ENCODE measurements around the gene FMN1.

The FMN1 gene

DNA sequence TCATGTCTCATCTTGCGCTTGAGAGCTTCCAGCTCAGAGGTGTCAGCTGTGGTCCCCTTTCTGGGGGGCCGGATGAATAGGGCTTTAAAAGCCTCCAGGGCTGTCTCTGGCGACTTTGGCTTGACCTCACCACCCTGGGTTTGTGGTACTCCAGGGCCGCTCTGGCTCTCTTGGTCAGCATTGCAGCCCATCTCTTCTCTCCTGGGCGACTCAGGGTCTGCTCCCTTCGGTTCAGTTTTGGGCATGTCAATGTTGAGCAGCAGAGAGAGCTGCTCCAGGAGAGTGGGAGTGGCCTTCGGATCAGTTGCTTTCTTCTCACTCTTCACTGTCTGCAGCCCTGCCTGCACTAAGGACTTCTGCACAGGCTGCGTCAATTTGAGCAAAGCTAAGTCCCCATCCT, 127.9 kb downstream of the FMN1 start:
- no peak for DNase-seq (ENCODE audit: low read depth in 1 of 2, low spot score in 1 of 2)

DNA sequence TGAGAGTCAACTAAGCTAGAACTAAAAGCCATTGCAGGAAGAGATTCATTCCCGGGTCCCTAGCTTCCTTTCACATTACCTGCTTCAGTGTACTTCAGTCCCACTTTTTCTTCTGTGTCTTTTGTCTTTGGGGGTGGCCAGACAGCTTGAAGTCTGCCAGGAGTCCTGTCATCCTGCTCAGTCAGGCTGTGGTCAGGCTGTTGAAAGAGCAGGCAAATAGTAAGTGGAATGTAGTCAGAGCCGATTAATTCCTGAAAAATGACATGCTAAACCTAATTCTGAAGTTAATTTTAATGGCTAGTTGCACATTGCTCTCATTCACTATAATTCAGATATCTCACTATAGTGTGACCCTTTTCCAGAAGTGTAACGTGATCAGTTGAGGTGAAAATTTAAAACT, 129.6 kb downstream of the FMN1 start:
- DNase-seq (ENCODE audit: low read depth in 1 of 2, low spot score in 1 of 2): no peak

DNA sequence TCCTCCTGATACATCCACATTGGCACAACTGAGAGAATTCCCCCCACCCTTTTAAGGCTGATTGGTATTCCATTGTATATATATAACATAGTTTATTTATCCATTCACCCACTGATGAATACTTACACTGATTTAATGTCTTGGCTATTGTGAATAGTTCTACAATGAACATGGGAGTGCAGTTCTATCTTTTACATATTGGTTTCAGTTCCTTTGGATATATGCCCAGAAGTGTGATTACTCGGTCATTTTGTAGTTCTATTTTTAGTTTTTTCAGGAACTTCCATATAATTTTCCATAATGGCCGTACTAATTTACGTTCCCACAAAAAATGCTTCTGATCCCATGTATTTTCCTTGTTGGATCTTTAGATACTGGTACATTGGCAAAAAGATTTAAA, 135.3 kb downstream of the FMN1 start:
- DNase-seq (ENCODE audit: low read depth in 1 of 2, low spot score in 1 of 2): no peak

DNA sequence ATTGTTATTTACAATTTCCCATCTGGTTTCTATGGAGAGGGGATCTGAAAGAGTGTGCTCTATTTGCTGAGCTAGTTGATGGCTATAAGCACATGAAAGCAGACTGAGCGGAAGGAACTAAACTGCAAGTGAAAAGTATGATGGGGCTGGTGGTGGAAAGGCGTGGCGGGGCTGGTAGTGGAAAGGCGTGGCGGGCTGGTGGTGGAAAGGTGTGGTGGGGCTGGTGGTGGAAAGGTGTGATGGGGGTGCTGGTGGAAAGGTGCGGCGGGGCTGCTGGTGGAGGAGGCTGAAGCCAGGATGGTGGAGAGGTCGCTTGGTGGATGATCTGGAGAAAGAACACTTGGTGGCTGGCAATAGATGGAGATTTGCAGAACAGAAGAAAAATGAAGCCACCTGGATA, 136.7 kb downstream of the FMN1 start:
- DNase-seq (ENCODE audit: low read depth in 1 of 2, low spot score in 1 of 2): no peak

DNA sequence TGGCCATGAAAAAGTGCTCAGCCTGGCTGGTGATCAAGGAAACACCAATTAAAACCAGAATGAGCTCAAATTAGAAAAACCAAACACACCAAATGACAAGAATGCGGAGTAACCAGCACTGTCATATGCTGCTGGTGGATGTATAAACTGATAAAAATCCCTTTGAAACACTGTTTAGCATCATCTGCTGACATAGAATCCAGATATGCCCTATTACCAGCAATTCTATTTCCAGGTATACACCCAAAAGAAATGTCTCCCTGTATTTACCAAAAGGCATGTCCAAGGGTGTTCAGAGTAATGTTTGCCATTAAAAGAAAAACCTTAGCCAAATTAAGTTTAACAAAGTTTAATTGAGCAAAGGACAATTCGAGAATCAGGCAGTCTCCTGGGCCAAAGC, 138.6 kb downstream of the FMN1 start:
- no peak for DNase-seq (ENCODE audit: low read depth in 1 of 2, low spot score in 1 of 2)

DNA sequence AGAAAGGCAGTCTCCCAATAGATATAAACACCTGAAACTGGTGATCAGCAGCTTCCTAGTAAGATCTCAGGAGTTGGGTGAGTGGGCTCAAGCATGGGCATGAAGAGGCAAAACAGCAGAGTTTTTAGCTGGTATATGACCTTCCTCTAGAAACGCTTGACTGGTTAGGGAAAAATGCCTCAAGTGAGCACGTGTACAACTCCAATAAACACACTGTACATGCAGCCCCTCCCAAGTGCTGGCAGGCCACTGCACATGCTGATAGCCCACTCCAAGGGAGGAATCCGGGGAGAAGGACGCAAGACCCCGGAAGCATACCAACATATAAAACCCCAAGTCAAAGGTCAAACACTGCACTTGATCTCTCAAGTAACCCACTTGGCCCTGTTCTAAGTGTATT, 143.0 kb downstream of the FMN1 start:
- DNase-seq (ENCODE audit: low read depth in 1 of 2, low spot score in 1 of 2): no peak

DNA sequence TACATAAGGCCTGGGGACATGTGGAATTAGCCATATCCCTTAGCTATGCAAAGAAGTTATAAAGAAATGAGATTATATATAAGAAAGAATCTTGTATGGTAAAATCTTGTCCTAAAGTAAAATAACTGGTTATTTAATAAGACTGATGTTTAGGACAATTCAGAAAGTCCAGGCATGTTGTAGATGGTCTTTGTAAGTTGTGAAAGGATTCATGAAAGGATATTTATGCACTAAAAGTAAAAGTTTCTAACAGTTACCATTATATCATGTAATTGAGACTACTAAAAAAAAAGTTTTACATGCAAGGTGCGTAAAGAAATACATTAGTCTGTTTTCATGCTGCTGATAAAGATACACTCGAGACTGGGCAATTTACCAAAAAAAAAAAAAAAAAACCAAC, 146.3 kb downstream of the FMN1 start:
- no peak for DNase-seq (ENCODE audit: low read depth in 1 of 2, low spot score in 1 of 2)

DNA sequence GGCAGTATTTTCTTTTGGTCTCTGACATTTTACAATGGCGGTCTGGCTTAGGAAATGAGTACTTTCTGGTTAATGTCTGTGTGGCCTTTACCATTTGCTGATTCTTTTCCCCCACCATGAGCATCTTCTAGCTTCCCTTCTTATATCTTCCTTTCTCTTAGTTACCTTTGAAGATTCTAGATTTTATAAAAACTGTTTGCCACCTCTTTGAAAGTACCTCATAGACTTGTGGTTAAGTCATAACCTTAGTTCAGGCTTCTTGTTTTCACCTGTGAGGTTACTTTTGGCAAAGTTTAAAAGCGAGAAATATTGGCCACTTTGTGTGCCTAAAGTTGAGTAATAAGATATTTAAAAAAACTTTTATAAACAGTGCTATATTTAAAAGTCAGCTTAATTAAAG, 147.4 kb downstream of the FMN1 start:
- DNase-seq (ENCODE audit: low read depth in 1 of 2, low spot score in 1 of 2): no peak

DNA sequence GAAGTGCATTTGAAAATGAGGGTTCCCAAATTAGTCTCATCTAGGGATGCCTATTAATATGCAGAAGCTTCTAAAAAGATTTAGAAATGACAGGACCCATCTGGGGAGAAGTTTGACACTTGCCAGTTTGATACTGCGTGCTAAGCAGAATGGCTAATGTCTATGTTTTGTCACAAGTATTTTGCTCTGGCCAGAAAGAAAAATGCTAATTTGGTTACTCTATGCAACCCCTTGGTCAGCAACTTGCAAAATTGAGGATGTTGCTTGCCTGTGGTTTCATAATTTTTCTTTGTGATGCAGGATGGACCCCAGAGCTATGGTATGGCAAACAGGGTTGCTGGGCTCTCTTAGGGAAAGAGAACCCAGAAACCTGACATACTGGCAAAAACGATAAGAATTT, 148.2 kb downstream of the FMN1 start:
- no peak for DNase-seq (ENCODE audit: low read depth in 1 of 2, low spot score in 1 of 2)

DNA sequence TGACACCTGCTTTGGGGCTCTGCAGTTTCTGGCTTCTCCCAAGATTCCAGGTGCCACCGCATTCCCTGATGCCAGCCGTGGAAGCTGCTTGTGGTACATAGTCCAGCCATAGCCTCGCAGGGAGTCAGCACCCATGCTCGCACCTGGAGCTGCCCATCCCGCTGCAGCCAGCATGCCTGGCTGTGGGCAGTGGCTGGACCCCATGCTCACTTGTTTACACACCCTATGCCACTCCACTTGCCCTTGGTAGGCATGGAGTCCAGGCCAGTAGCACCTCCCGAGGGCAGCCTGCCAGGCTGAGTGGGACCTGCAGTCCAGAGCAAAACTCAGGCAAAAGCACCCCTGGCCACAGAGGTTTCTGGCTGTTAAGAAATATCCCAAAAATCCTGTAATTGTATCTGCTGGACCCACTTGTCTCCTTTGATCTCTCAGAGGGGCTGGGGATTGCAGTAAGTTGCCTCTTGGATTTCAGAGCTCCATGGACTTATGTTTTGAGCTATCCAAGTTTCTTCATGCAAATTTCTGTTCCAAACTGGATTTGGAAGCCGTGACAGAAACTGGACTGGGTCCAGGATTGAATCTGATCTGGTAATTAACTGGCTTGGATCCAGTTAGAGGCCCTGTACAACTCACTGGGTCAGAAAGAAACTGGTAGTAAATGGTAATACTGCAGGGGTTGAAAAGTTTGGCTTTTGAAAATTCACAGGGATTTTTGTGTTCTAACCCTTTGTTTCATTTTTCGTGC, 149.3 kb downstream of the FMN1 start:
- DNase-seq (ENCODE audit: low read depth in 1 of 2, low spot score in 1 of 2): no peak

DNA sequence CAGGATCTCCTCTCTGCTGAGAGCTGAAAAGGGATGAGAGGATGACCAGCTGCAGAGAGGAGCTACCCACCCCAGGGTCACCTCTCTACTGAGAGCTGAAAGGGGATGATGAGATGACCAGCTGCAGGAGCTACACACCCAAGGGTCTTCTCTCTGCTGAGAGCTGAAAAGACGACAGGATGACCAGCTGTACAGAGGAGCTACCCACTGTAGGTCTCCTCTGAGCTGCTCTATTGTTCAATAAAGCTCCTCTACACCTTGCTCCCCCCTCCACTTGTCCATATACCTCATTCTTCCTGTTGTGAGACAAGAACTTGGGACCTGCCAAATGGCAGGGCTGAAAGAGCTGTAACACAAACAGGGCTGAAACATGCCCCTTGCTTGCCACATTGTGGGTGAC, 149.9 kb downstream of the FMN1 start:
- no peak for DNase-seq (ENCODE audit: low read depth in 1 of 2, low spot score in 1 of 2)

DNA sequence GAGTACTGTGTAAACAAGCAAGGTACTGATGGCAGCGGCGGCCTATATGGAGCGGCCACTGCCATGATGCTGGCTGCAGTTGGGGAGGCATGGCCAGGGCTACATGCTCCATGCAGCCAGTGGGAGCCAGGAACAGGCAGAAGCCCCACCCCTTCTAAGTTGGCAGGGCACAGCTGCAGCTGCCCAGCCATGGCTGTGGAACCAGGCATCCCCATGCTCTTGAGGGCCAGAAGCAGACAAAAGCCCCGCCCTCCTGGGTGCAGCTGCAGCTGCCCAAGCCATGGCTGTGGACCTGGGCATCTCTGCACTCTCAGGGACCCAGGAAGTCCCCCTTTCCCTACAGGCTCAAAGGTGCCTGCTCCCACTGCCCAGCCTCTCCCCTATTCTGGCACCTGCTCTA, 150.9 kb downstream of the FMN1 start:
- no peak for DNase-seq (ENCODE audit: low read depth in 1 of 2, low spot score in 1 of 2)

DNA sequence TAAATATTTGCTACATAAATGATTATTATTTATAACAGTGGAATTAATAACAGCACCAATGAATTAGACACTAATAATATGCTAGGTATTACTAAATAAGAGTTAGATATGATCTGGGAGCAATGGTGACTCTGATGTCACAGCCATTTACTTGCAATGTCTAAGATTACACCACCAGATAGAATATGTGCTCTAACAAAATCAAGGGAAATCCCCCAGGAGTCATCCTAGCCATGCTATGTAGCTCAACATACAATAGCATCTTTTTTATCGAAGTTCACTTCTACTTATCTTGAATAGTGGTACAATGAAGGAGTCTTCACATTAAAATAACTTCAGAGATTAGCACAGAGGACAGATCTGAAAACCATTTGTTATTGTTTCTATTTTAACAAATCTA, 154.0 kb downstream of the FMN1 start:
- DNase-seq (ENCODE audit: low read depth in 1 of 2, low spot score in 1 of 2): no peak

DNA sequence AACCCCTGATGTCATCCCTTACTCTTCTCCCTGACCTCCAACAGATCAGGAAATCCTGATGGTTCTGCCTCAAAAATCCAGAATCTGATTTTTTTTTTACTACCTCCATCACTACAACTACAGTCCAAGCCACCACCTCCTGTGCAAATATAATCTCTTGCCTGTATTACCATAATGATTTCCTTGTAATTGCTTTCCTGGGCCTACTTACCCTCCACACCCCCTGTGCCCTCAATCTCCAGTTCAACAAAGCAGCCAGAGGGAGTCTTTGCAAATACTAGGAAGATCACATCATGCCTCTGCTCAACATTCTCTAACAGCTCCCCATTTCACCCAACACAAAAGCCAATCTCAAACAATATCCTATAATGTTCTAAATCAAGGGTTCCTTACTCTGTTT, 159.9 kb downstream of the FMN1 start:
- no peak for DNase-seq (ENCODE audit: low read depth in 1 of 2, low spot score in 1 of 2)

DNA sequence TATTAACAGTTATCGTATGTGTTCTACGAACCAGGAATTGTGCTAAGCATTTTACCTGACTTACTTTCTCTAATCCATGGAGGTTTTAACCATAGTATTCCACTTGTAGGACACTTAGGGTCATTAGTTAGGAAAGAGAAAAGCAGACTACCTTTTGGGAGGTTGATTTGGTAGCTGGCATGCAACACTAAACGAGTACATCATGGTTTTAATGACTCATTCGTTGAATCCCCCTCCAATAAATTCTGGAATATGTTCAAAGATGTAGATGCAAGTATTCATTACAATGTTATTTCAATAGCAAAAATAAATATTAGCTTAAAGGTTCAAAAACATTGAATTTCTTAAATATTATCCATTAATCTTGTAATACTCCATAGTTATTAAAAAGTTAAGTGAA, 162.5 kb downstream of the FMN1 start:
- no peak for DNase-seq (ENCODE audit: low read depth in 1 of 2, low spot score in 1 of 2)

DNA sequence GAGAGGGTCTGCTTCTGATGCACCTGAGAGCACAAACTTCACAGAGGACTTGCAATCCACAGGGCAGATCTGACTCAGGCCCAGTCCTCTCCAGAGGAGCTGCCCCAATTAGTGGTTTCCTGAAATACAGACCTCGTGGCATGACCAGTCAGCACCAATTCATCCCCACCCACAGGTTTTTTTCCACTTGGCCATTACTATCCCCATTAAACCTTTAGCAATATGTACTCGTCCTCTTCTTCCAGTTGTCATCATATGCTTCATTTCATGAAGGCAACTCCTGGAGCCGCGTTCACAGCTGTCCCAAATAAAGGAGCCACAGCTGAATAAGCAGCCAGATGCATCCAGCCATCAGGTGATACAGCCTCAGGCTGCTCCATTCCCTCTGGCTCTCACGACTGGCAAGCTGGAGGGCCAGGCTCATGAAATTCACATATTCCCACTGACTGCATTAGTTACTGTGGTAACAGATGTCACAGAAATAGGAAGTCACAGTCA, 163.1 kb downstream of the FMN1 start:
- DNase-seq (ENCODE audit: low read depth in 1 of 2, low spot score in 1 of 2): no peak

DNA sequence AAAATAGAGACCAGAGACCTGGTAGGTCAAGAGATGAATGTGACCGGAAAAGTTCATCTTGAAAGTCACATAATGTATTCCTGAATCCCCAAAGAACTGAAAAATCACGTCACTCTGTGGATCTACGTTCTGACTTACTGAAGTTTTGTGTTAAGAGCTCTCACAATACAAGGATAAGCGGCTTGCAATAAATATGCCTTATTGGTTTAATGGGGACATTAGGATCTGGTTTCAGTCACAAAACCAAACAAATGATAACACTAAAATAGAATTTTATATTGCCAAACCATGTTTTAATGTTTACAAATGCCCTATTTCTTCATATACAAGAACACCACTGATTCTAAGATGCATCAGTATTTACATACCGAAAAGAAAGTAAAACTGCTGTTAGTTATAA, 164.2 kb downstream of the FMN1 start:
- DNase-seq (ENCODE audit: low read depth in 1 of 2, low spot score in 1 of 2): no peak

DNA sequence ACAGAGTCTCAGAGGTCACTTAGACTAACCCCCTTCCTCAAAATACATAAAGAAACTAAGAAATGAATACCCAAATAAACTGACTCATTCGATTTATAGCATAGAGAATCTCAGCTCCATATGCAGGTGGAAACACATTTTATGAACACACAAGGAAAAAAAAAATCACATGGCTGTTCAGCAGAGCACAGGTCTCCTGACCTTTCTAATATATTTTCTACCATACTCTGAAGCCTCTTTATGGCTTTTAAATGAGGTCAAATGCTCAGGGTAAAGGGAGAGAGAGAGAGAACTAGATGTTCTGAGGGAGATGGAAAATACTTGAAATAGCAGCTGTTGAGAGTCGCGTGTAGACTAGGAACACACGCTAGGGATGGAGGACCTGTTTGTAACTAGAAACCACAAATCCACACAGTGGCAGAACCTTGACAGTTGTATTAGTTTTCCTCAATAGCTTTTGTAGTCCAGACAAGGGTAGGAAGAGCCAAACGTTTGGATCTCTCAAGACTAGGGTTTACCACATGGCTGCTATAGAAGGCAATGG, 165.3 kb downstream of the FMN1 start:
- DNase-seq (ENCODE audit: low read depth in 1 of 2, low spot score in 1 of 2): no peak

DNA sequence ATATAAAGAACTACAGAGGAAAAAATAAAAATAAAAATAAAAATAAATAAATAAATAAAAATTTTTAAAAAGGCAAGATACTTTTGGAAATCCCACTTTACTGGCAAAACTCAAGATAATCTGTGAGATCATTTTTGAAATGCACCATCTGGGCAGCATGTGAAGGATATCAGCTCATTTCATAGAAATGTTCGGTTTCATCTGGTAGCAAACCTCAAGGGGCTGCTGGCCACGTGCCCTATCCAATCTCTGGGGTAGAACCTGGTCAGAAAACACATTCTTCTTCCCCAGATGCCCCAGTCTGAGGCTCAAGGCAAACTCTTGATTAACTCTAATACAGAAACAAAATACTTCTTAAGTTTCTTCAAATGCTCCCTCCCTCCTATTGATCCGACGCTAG, 166.0 kb downstream of the FMN1 start:
- DNase-seq (ENCODE audit: low read depth in 1 of 2, low spot score in 1 of 2): no peak

DNA sequence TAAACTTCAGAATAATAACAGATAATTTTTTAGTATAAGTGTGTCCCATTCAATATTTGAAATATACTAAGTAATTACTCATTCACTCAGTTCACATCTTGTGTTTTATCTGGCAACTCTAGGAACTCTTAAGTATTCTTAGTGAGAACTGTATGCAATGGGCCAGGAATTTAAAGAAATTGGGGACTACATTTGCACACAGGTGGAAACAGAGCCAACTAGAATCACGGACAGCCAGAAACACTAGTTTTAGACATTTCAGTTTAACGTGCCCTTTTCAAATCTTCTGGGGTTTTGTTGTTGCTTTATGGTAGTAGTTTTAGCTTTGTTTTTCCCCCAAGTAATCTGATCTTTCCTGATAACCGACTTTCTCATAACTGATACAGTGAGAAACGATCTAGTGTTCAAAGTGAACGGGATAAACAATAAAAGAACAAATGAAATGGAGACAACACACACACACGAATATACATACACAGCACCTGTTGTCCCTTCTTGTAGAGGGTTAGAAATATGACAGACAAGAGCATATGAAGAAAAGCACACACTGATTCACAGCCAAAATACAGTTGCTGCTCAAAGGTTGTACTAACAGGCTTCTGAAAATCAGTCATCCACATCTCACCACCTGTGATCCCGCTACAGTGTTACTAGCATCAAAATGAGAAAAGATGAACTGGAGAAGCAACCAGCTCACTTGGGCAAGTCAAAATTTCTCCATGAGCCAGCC, 167.0 kb downstream of the FMN1 start:
- DNase-seq (ENCODE audit: low read depth in 1 of 2, low spot score in 1 of 2): no peak

DNA sequence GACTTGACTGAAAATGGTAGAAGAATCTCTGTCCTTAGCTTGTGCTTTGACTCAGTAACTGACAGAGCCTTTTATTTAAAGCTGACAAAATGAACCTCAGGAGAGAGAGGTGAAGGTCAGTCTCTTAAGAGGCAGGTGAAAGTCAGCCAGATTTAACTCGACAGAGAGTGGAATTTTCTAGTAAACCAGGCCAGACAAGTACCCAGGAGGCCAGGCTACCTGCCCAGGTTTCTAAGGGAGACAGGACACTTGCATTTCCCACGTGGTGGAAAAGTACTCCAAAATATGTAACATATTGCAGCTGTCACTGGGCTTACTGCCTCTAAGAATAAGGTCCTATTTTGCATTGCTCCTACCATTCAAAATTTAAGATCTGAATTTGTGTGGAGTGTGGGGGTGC, 167.9 kb downstream of the FMN1 start:
- DNase-seq (ENCODE audit: low read depth in 1 of 2, low spot score in 1 of 2): no peak

DNA sequence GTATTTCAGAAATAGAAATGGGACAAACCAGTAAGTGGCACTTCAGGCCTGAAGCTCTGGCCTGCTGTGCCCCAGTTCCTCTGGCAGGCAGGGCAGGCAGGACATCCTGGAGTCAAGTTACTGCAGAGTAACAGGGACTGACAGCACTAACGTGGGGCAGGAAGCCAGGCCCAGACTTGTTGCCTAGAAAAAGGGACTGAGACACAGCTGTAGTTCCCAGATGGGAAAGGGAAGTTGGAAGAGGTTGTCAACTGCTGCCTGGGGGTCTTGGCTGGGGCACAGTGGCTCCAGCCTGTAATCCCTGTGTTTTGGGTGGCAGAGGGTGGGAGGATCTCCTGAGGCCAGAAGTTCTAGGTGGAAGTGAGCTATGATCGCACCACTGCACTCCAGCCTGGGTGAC, 171.9 kb downstream of the FMN1 start:
- DNase-seq (ENCODE audit: low read depth in 1 of 2, low spot score in 1 of 2): no peak
